NCI-H146 (cell line): ENCODE data around the gene GOLGA6L1.
"Not testable (repeated sequence)": the region's sequence is repeated elsewhere in the genome, so short reads cannot be mapped to it uniquely, and the experiment has no call there.

Experiments used
- DNase-seq: peaks from one replicate; lab custom pipeline; 2025; lab: John Stamatoyannopoulos, UW

The GOLGA6L1 gene

GRCh38 chr15:23136722-23137121 is at the start of gene GOLGA6L1:
Gene GOLGA6L1 (minus strand): TSS chr15:23136822. CDS start chr15:23136731, 91 bp downstream.
- not testable (repeated sequence) for DNase-seq

- DNase-seq: not testable (repeated sequence)
These were observed 44.6 kb upstream of the GOLGA6L1 start for GRCh38 chr15:23181201-23181600.

DNA sequence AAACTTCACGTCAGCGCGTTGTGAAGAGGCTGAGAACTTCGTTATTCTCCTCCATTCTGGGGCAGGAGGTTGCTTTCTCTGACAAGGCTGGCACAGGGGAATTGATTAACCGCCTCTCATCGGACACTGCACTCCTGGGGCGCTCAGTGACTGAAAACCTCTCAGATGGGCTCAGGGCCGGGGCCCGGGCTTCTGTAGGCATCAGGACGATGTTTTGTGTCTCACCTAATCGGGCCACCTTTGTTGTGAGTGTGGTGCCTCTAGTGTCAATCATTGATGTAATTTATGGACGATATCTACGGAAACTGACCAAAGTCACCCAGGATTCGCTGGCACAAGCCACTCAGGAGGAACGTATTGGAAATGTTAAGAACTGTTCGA is 43.9 kb upstream of the GOLGA6L1 start:
- DNase-seq: not testable (repeated sequence)

DNA sequence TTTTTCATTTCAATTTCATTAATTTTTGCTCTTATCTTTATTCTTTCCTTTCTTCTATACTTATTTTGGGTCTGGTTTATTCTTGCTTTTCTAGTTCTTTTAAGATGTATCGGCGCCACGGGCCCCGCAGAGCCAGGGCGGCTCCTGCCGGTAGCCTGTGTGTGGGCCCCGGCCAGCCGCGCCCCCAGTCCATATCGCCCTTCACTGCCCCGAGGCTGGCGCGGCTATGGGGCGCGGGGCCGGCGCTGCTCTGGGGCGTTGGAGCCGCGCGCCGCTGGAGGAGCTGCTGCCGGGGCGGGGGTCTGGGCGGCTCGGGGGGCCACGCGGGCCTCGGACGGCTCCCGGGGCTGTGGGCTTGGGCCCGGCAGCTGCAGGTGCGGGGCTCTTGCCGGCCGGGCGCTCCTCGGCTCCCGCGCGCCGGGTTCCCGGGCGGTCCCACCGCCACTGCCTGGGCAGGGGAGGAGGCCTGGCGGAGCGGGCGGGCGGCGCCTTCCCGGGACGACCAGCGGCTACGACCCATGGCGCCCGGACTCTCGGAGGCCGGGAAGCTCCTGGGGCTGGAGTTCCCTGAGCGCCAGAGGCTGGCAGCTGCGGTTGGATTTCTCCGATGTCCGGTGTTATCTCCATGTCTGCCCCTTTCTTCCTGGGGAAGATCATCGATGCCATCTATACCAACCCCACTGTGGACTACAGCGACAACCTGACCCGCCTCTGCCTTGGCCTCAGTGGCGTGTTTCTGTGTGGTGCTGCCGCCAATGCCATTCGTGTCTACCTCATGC is 43.3 kb upstream of the GOLGA6L1 start:
- DNase-seq: not testable (repeated sequence)

GRCh38 chr15:23176683-23177082 is 40.1 kb upstream of the GOLGA6L1 start:
- DNase-seq: not testable (repeated sequence)

DNA sequence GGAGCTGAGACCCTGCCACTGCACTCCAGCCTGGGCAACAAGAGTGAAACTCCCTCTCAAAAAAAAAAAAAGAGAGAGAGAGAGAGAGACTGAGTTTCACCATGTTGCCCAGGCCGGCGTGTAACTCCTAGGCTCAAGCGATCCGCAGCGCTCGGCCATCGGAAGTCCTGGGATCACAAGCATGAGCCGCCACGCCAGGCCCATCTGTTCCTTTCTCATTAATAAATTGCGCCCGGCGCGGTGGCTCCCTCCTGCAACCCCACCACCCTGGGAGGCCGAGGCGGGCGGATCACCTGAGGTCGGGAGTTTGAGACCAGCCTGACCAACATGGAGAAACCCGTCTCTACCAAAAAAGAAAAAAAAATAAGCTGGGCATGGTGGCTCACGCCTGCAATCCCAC is 39.0 kb upstream of the GOLGA6L1 start:
- DNase-seq: not testable (repeated sequence)

GRCh38 chr15:23174609-23175140 is 38.1 kb upstream of the GOLGA6L1 start:
- not testable (repeated sequence) for DNase-seq

GRCh38 chr15:23132787-23133186 is 3.8 kb downstream of the GOLGA6L1 start:
- not testable (repeated sequence) for DNase-seq

GRCh38 chr15:23118208-23118607 is 18.4 kb downstream of the GOLGA6L1 start:
- DNase-seq: no peak

DNA sequence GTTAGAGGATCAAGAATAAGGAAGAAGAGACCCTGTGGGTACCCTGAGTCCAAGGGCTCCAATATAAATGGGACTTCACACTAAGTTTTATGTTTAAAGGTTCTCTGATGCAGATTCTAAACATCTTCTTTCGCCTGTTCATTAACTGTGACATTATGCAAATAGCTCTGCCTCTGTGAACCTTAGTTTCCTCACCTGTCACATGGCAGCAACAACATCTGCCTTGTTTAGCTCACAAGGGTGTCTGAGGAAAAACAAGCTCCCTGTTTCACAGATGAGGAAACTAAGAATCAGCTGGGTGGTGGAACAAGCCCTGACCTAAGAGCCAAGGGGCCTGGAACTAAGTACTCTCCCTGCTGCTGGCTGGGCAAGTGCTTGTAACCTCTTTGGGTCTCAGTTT is 40.8 kb downstream of the GOLGA6L1 start:
- DNase-seq: no peak

DNA sequence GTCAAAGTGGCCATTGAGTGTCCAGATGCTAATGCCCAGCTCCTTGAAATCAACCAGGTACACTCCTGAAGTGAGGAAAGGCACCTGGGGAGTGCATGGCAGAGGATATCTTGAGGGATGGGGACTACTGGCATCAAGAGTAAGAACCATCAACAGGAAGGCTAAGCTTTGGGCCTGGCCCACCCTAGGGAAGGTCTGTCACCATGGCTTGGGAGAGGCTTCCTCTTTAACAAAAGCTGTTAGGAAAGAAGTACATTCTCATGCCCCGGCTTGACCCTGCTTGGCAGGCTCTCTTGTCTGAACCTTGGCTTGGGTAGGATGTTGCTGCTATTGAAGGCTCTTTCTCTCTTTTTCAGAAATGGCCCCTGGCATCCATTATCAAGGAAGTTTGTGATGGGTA is 53.5 kb downstream of the GOLGA6L1 start:
- no peak for DNase-seq

DNA sequence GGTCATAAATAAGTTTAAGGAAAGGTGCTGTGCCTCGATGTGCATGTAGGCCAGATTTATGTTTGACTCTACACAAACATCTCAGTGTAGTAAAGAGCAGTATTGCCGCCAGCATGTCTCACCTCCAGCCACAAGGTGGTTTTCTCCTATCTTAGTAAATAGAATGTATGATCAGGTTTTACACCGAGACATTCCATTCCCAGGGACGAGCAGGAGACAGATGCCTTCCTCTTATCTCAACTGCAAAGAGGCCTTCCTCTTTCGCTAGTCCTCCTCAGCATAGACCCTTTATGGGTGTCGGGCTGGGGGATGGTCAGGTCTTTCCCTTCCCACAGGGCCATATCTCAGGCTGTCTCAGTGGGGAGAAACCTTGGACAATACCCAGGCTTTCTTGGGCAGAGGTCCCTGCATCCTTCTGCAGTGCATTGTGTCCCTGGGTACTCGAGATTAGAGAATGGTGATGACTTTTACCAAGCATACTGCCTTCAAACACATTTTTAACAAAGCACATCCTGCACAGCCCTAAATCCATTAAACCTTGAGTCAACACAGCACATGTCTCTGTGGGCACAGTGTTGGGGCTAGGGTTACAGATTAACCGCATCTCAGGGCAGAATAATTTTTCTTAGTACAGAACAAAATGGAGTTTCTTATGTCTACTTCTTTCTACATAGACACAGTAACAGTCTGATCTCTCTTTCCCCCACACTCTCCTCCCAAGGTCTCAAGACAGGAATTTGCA is 54.5 kb downstream of the GOLGA6L1 start:
- DNase-seq: not testable (repeated sequence)

- DNase-seq: no peak
These were observed 55.4 kb downstream of the GOLGA6L1 start for GRCh38 chr15:23081271-23081670.

DNA sequence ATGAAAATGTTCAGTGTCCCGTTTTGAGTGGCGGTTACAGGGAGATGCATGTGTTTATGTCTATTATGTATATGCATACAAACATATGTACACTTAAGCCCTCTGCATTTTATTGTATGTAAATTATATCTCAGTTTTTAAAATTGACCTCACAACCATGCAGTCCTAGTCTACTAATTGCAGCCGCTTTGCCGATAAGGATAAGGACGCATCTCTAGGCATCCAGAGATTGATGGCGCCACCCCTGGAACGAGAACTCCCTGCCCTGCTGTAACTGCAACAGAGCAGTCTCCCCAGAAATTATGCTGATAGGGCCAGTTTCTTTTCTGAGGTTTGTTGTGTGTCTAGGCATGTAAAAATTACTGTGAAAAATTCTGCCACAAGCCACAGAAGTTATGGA is 56.9 kb downstream of the GOLGA6L1 start:
- DNase-seq: no peak
